GM12878 (cell line): ENCODE results near the gene KLRF2. TPM values are rescaled to one million over a fixed set of nuclear protein-coding genes. Genes with fewer than 3 reads are reported as not detected.

Source experiments
- ATAC-seq: fragments of 200-7000 bp; cut with Tn5 transposase; 3 replicates; pipeline ENCODE4 v1.9.1; 2020; ENCODE audit warnings: mild to moderate bottlenecking, moderate library complexity
- BruUV-seq: library from RNA; stranded (reverse); fragments of 400-500 nt; replicated peaks from 2 replicates; lab custom pipeline; 2021; lab: Mats Ljungman, UMichigan
- CTCF ChIA-PET: fragments of 300-600 bp; sonication (Branson Sonifier 250); formaldehyde crosslinking; extraction: SDS; loops from one replicate; lab custom pipeline; 2021; ENCODE audit warnings: inconsistent platforms; lab: Yijun Ruan, JAX
- POLR2A ChIA-PET: fragments of 350-600 bp; formaldehyde crosslinking; extraction: SDS; loops from one replicate; lab custom pipeline; 2021; ENCODE audit warnings: inconsistent platforms; lab: Charles Lee
- RAD21 ChIA-PET: fragments of 300-600 bp; sonication (Branson Sonifier 250); formaldehyde crosslinking; loops from one replicate; lab custom pipeline; 2023; ENCODE audit warnings: antibody characterized with exemption; ENCODE audit not compliant: unreplicated experiment; lab: Charles Lee
- SMC1A ChIA-PET: fragments of 300-600 bp; sonication (Branson Sonifier 250); formaldehyde crosslinking; loops from one replicate; lab custom pipeline; 2023; ENCODE audit not compliant: unreplicated experiment, uncharacterized antibody; lab: Charles Lee
- DNase-seq: peaks from one replicate; pipeline ENCODE4 v3.0.0-alpha.2; 2011; ENCODE audit warnings: low read depth, low spot score
- FAIRE-seq: peaks from 3 replicates; lab custom pipeline; 2011; peaks lifted over from hg19 to GRCh38; lab: Jason Lieb, UNC
- H2AFZ ChIP-seq: 2 replicates; pipeline ENCODE4 v1.6.0; 2011; ENCODE audit warnings: low read depth, low read length, control low read depth; ENCODE audit not compliant: control insufficient read depth
- H3K27ac ChIP-seq: 2 replicates; pipeline ENCODE4 v1.5.1; 2011; ENCODE audit warnings: control low read depth; ENCODE audit not compliant: control insufficient read depth, insufficient read depth
- H3K27me3 ChIP-seq, 2 experiments: replicated peaks in 1 of 2; 2 replicates each; pipeline versions ENCODE4 v1.6.0 to v1.6.1; 2011; ENCODE audit warnings: low read length in 1 of 2; ENCODE audit not compliant: control insufficient read depth in 2 of 2, insufficient read depth in 2 of 2
- H3K36me3 ChIP-seq, 2 experiments: 2 replicates each; pipeline ENCODE4 v1.5.1; 2011; ENCODE audit warnings: low read length in 1 of 2; ENCODE audit not compliant: control insufficient read depth in 2 of 2, insufficient read depth in 2 of 2
- H3K4me1 ChIP-seq: 2 replicates; pipeline ENCODE4 v1.6.1; 2011; ENCODE audit warnings: mild to moderate bottlenecking, low read length, moderate library complexity, mixed read lengths; ENCODE audit not compliant: control insufficient read depth, insufficient read depth
- H3K4me2 ChIP-seq: 2 replicates; pipeline ENCODE4 v1.6.0; 2011; ENCODE audit warnings: control low read depth; ENCODE audit not compliant: control insufficient read depth, insufficient read depth
- H3K4me3 ChIP-seq: fragments of 200-600 bp; sonication (generic); 2 replicates; pipeline ENCODE4 v1.5.1; 2016
- H3K79me2 ChIP-seq: 2 replicates; pipeline ENCODE4 v1.6.0; 2011; ENCODE audit warnings: low read length; ENCODE audit not compliant: control insufficient read depth, insufficient read depth
- H3K9ac ChIP-seq: 2 replicates; pipeline ENCODE4 v1.8.0; 2011; ENCODE audit warnings: low read length, control low read depth, mixed read lengths; ENCODE audit not compliant: control insufficient read depth, insufficient read depth
- H3K9me3 ChIP-seq: replicated peaks from 3 replicates; pipeline ENCODE4 v1.5.1; 2011; ENCODE audit warnings: mild to moderate bottlenecking, low read length; ENCODE audit not compliant: control insufficient read depth, insufficient read depth
- H4K20me1 ChIP-seq: 2 replicates; pipeline ENCODE4 v1.6.0; 2011; ENCODE audit not compliant: control insufficient read depth, insufficient read depth
- BCLAF1 ChIP-seq: fragments of 450-650 bp; IDR thresholded peaks from 2 replicates; pipeline ENCODE4 v1.6.1; 2017; ENCODE audit warnings: antibody characterized with exemption, mild to moderate bottlenecking, moderate library complexity
- BHLHE40 ChIP-seq, 2 experiments: fragments of 450-650 bp in 1 of 2; IDR thresholded peaks; 2 replicates each; pipeline ENCODE4 v1.6.1; 2011 to 2017; ENCODE audit warnings: low read depth in 2 of 2, borderline replicate concordance in 1 of 2, improper control_type of control experiment in 1 of 2, low read length in 1 of 2, mild to moderate bottlenecking in 1 of 2
- CBFB ChIP-seq: IDR thresholded peaks from 2 replicates; pipeline ENCODE4 v1.6.1; 2016; ENCODE audit warnings: antibody characterized with exemption, low read depth
- CHD4 ChIP-seq: fragments of 200-600 bp; sonication (generic); IDR thresholded peaks from 2 replicates; pipeline ENCODE4 v1.6.1; 2016; ENCODE audit warnings: mild to moderate bottlenecking
- DPF2 ChIP-seq: fragments of 450-650 bp; IDR thresholded peaks from 2 replicates; pipeline ENCODE4 v1.6.1; 2017; ENCODE audit warnings: mild to moderate bottlenecking
- ETV6 ChIP-seq, 2 experiments: fragments of 450-650 bp in 1 of 2; IDR thresholded peaks in 1 of 2; conservative IDR thresholded peaks in 1 of 2; 2 replicates each; pipeline ENCODE4 v1.6.1; 2014; ENCODE audit warnings: antibody characterized with exemption in 1 of 2, borderline replicate concordance in 1 of 2, low read depth in 1 of 2, mild to moderate bottlenecking in 1 of 2, moderate library complexity in 1 of 2
- EZH2 ChIP-seq: IDR thresholded peaks from 2 replicates; pipeline ENCODE4 v1.6.1; 2012; ENCODE audit warnings: low read depth, mild to moderate bottlenecking, control low read depth, inconsistent platforms, low read length, borderline replicate concordance; ENCODE audit not compliant: control insufficient read depth
- LARP7 ChIP-seq: fragments of 450-650 bp; IDR thresholded peaks from 2 replicates; pipeline ENCODE4 v1.6.1; 2017; ENCODE audit warnings: mild to moderate bottlenecking
- MTA3 ChIP-seq: IDR thresholded peaks from 2 replicates; pipeline ENCODE4 v1.6.1; 2012; ENCODE audit warnings: low read length, inconsistent platforms, borderline replicate concordance
- POLR2A ChIP-seq: IDR thresholded peaks from 2 replicates; pipeline ENCODE4 v1.6.1; 2011; ENCODE audit warnings: low read depth, mild to moderate bottlenecking, low read length
- RFX5 ChIP-seq: IDR thresholded peaks from 2 replicates; pipeline ENCODE4 v1.6.1; 2011; ENCODE audit warnings: low read depth, low read length, improper control_type of control experiment
- SMAD1 ChIP-seq: fragments of 450-650 bp; IDR thresholded peaks from 2 replicates; pipeline ENCODE4 v1.6.1; 2018; ENCODE audit warnings: mild to moderate bottlenecking, low read depth; ENCODE audit not compliant: partially characterized antibody
- SMAD5 ChIP-seq: IDR thresholded peaks from 2 replicates; pipeline ENCODE4 v1.6.1; 2016; ENCODE audit warnings: antibody characterized with exemption, low read depth
- TBL1XR1 ChIP-seq: IDR thresholded peaks from 2 replicates; pipeline ENCODE4 v1.6.1; 2012; ENCODE audit warnings: low read depth, low read length, improper control_type of control experiment
- YBX1 ChIP-seq: fragments of 450-650 bp; IDR thresholded peaks from 2 replicates; pipeline ENCODE4 v1.6.1; 2016; ENCODE audit warnings: antibody characterized with exemption
- ZBED1 ChIP-seq: IDR thresholded peaks from 2 replicates; pipeline ENCODE4 v1.6.1; 2016; ENCODE audit warnings: borderline replicate concordance
- ZNF592 ChIP-seq: fragments of 450-650 bp; IDR thresholded peaks from 2 replicates; pipeline ENCODE4 v1.6.1; 2017; ENCODE audit warnings: mild to moderate bottlenecking, moderate library complexity
- ZSCAN29 ChIP-seq: fragments of 450-650 bp; IDR thresholded peaks from 2 replicates; pipeline ENCODE4 v1.6.1; 2017; ENCODE audit warnings: mild to moderate bottlenecking, moderate library complexity
- WGBS: methylation state at CpG from one replicate; pipeline ENCODE4 v1.1.6; 2016; ENCODE audit warnings: low lambda C conversion rate; ENCODE audit not compliant: insufficient replicate concordance, insufficient coverage; ENCODE audit errors: missing lambda C conversion rate; 5-methylcytosine and 5-hydroxymethylcytosine counted together
- in situ Hi-C: fragments of 300-500 bp; cut with MboI; formaldehyde crosslinking; loops from 9 replicates; pipeline ENCODE4 v1.14.3; 2018; ENCODE audit warnings: mixed read lengths
- intact Hi-C: fragments of 100-400 bp; cut with micrococcal nuclease; formaldehyde crosslinking; loops from one replicate; pipeline ENCODE4 v1.14.2; 2022; ENCODE audit not compliant: unreplicated experiment
- polyA plus RNA-seq, 11 experiments: library from polyadenylated mRNA; depleted of rRNA in 4 of 11; unstranded in 6 of 11; stranded (reverse) in 5 of 11; fragments of >200 nt; fragmentation: Nextera tagmentation in 4 of 11; fragmentation: Illumina TruSeq in 1 of 11; extraction: Ambion mirVana in 4 of 11; extraction: Trizol in 1 of 11; gene quantifications; 1 replicate in 1 of 11; 2 replicates in 10 of 11; pipeline versions ENCODE4 v1.2.1 to v1.2.3, GENCODE V29; 2011 to 2016; ENCODE audit warnings: inconsistent platforms in 2 of 11, missing spikeins in 2 of 11, low read depth in 1 of 11
- total RNA-seq, 4 experiments: library from RNA; depleted of rRNA in 3 of 4; stranded (reverse); fragments of >200 nt in 3 of 4; fragmentation: Illumina TruSeq in 1 of 4; extraction: Trizol in 1 of 4; gene quantifications; 2 replicates each; pipeline versions ENCODE4 v1.2.1 to v1.2.3, GENCODE V29; 2013 to 2021
- TF ChIP-seq, protein P1 (sequence below): fragments of 450-650 bp; conservative IDR thresholded peaks from 2 replicates; pipeline ENCODE4 v1.6.1; 2017; ENCODE audit warnings: mild to moderate bottlenecking, moderate library complexity

Gene KLRF2
- total and polyA plus RNA-seq, 10 of the 15 experiments (the other 5 are each of a cell fraction or from before 2014, with no cell fraction given) = 0.15 to 2.1 (median 0.26) TPM; not detected in 6

- ChIA-PET CTCF (no interaction called here), SMC1A (no interaction called here), POLR2A (no interaction called here), RAD21 (no interaction called here)
- ATAC-seq (no peak), FAIRE-seq (no peak), DNase-seq (no peak)
- Histone ChIP-seq H3K4me3 (no peak overlapping the region), H3K36me3 (no peaks in the 10 kb centered on the region), H3K9ac (no peak overlapping the region), H3K4me1 (no peaks in the 10 kb centered on the region), H3K9me3 (peaks cover 1% of the 10 kb centered on the region), H2AFZ (no peak overlapping the region), H3K27ac (no peak overlapping the region), H3K27me3 (no peaks in the 10 kb centered on the region), H4K20me1 (no peaks in the 10 kb centered on the region), H3K79me2 (no peaks in the 10 kb centered on the region), H3K4me2 (no peak overlapping the region)
- no TSS peak for BruUV-seq
- 90% methylated on average over 2 of the region's 2 CpGs for WGBS
- intact Hi-C loops = no loop called here
- in situ Hi-C loops = no loop called here
- TF ChIP-seq ETV6 (conservative IDR thresholded peaks at IDR 0.05 in 1 of 2, IDR thresholded peaks at IDR 0.05 in 1 of 2; ENCODE audit: borderline replicate concordance in 1 of 2, low read depth in 1 of 2) (no peak), SMAD5 (no peak), TBL1XR1 (no peak), SMAD1 (no peak), BHLHE40 (IDR thresholded peaks at IDR 0.05; ENCODE audit: borderline replicate concordance in 1 of 2, low read depth in 2 of 2, low read length in 1 of 2) (no peak), EZH2 (no peak), ZSCAN29 (no peak), ZBED1 (no peak), MTA3 (no peak), DPF2 (no peak), CHD4 (no peak), CBFB (no peak), YBX1 (no peak), POLR2A (no peak), BCLAF1 (no peak), ZNF592 (no peak), RFX5 (no peak), LARP7 (no peak)
- TF ChIP-seq, protein P1, sequence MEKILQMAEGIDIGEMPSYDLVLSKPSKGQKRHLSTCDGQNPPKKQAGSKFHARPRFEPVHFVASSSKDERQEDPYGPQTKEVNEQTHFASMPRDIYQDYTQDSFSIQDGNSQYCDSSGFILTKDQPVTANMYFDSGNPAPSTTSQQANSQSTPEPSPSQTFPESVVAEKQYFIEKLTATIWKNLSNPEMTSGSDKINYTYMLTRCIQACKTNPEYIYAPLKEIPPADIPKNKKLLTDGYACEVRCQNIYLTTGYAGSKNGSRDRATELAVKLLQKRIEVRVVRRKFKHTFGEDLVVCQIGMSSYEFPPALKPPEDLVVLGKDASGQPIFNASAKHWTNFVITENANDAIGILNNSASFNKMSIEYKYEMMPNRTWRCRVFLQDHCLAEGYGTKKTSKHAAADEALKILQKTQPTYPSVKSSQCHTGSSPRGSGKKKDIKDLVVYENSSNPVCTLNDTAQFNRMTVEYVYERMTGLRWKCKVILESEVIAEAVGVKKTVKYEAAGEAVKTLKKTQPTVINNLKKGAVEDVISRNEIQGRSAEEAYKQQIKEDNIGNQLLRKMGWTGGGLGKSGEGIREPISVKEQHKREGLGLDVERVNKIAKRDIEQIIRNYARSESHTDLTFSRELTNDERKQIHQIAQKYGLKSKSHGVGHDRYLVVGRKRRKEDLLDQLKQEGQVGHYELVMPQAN = no peak
Measured at GRCh38 chr12:9899209-9899608, 17.9 kb downstream of the KLRF2 start.
